EL (cell line): Measurements from ENCODE around the gene MOB3A.

Experiments used
- DNase-seq: peaks from one replicate; pipeline ENCODE4 v3.0.0-alpha.2; 2016

MOB3A gene

GRCh38 chr19:2079076-2079864 lies 16.9 kb downstream of the MOB3A start:
- DNase-seq, result no peak

GRCh38 chr19:2077833-2078619 lies 18.1 kb downstream of the MOB3A start:
- DNase-seq, result no peak

GRCh38 chr19:2077398-2077797 lies 18.7 kb downstream of the MOB3A start:
- no peak for DNase-seq

- no peak for DNase-seq
Measured at GRCh38 chr19:2076526-2076944, 19.6 kb downstream of the MOB3A start.

- no peak for DNase-seq
Measured at GRCh38 chr19:2072757-2073551, 23.2 kb downstream of the MOB3A start.

GRCh38 chr19:2070986-2071673 lies 25.0 kb downstream of the MOB3A start:
- DNase-seq, result no peak

- no peak for DNase-seq
Measured at GRCh38 chr19:2070436-2070827, 25.7 kb downstream of the MOB3A start.

- no peak for DNase-seq
Measured at GRCh38 chr19:2064788-2065524, 31.2 kb downstream of the MOB3A start.

- DNase-seq, result no peak
Measured at GRCh38 chr19:2064395-2064787, 31.7 kb downstream of the MOB3A start.

GRCh38 chr19:2063824-2064223 lies 32.3 kb downstream of the MOB3A start:
- DNase-seq, result no peak

- DNase-seq, result no peak
Measured at GRCh38 chr19:2062770-2063169, 33.4 kb downstream of the MOB3A start.

GRCh38 chr19:2062389-2062729 lies 33.8 kb downstream of the MOB3A start:
- DNase-seq, result no peak

- peak; percentile 98 for DNase-seq
Measured at GRCh38 chr19:2061495-2062388, 34.4 kb downstream of the MOB3A start.

- peak; percentile 77 for DNase-seq
Measured at GRCh38 chr19:2060884-2061494, 35.1 kb downstream of the MOB3A start.

- DNase-seq, result peak; percentile 78
Measured at GRCh38 chr19:2059422-2060201, 36.5 kb downstream of the MOB3A start.

- DNase-seq, result no peak
Measured at GRCh38 chr19:2058570-2059421, 37.3 kb downstream of the MOB3A start.

- DNase-seq, result no peak
Measured at GRCh38 chr19:2057484-2058469, 38.3 kb downstream of the MOB3A start.

GRCh38 chr19:2056837-2057192 lies 39.3 kb downstream of the MOB3A start:
- DNase-seq, result no peak
